Endothelial cell of umbilical vein (primary cell): ENCODE results near the gene RAD9A. TPM values are rescaled to one million over a fixed set of nuclear protein-coding genes. Genes with fewer than 3 reads are reported as not detected.

ENCODE experiments used
- BruUV-seq: library from RNA; stranded (reverse); fragments of 400-500 nt; replicated peaks from 2 replicates; lab custom pipeline; 2021; lab: Mats Ljungman, UMichigan
- CTCF ChIA-PET: fragments of 300-600, 350-600 bp; sonication (Branson Sonifier 250); formaldehyde crosslinking; loops from one replicate; lab custom pipeline; 2021; ENCODE audit warnings: antibody characterized with exemption, inconsistent platforms; lab: Charles Lee
- POLR2A ChIA-PET: fragments of 300-600, 350-600 bp; sonication (Branson Sonifier 250); formaldehyde crosslinking; loops from one replicate; lab custom pipeline; 2021; ENCODE audit warnings: antibody characterized with exemption, inconsistent platforms; lab: Charles Lee
- DNase-seq: peaks from one replicate; pipeline ENCODE4 v3.0.0-alpha.2; 2011; ENCODE audit warnings: low read depth, low spot score
- FAIRE-seq: peaks from 2 replicates; lab custom pipeline; 2011; peaks lifted over from hg19 to GRCh38; lab: Jason Lieb, UNC
- H2AFZ ChIP-seq: 2 replicates; pipeline ENCODE4 v1.6.0; 2012; ENCODE audit warnings: low read depth, low read length, control low read depth, inconsistent platforms
- H3K27ac ChIP-seq: 2 replicates; pipeline ENCODE4 v1.5.1; 2011; ENCODE audit warnings: low read depth, mild to moderate bottlenecking, control low read depth, low read length, moderate library complexity; ENCODE audit not compliant: insufficient read depth
- H3K27me3 ChIP-seq, 2 experiments: 2 replicates each; pipeline versions ENCODE4 v1.6.0 to v1.6.1; 2011; ENCODE audit warnings: low read length in 2 of 2, mixed read lengths in 1 of 2; ENCODE audit not compliant: control insufficient read depth in 2 of 2, insufficient read depth in 2 of 2
- H3K36me3 ChIP-seq, 2 experiments: 2 replicates in 1 of 2; 3 replicates in 1 of 2; pipeline ENCODE4 v1.5.1; 2011; ENCODE audit warnings: low read length in 2 of 2, mild to moderate bottlenecking in 1 of 2, moderate library complexity in 1 of 2; ENCODE audit not compliant: control insufficient read depth in 2 of 2, insufficient read depth in 2 of 2; ENCODE audit errors: extremely low read depth in 1 of 2
- H3K4me1 ChIP-seq: 3 replicates; pipeline ENCODE4 v1.5.1; 2011; ENCODE audit warnings: mild to moderate bottlenecking, low read length; ENCODE audit not compliant: control insufficient read depth, insufficient read depth; ENCODE audit errors: extremely low read depth
- H3K4me2 ChIP-seq: 2 replicates; pipeline ENCODE4 v1.6.1; 2011; ENCODE audit warnings: low read length, control low read depth, mixed read lengths; ENCODE audit not compliant: insufficient read depth
- H3K4me3 ChIP-seq, 3 experiments: fragments of 200-600 bp in 1 of 3; sonication (generic), shearing (Covaris generic) in 1 of 3; replicated peaks in 1 of 3; 2 replicates each; pipeline ENCODE4 v1.5.1; 2011 to 2016; ENCODE audit warnings: control low read depth in 3 of 3, low read length in 3 of 3, mild to moderate bottlenecking in 2 of 3, inconsistent platforms in 1 of 3, low read depth in 1 of 3, moderate library complexity in 1 of 3; ENCODE audit not compliant: insufficient read depth in 1 of 3
- H3K79me2 ChIP-seq: 2 replicates; pipeline ENCODE4 v1.6.0; 2012; ENCODE audit warnings: low read length, inconsistent platforms; ENCODE audit not compliant: control insufficient read depth, insufficient read depth
- H3K9ac ChIP-seq: replicated peaks from 2 replicates; pipeline ENCODE3; 2011; ENCODE audit warnings: low read length, control low read depth; ENCODE audit not compliant: insufficient read depth; ENCODE audit errors: extremely low read depth
- H3K9me1 ChIP-seq: replicated peaks from 3 replicates; pipeline ENCODE4 v1.6.0; 2011; ENCODE audit warnings: mild to moderate bottlenecking, low read length; ENCODE audit not compliant: control insufficient read depth, insufficient read depth; ENCODE audit errors: extremely low read depth
- H3K9me3 ChIP-seq: replicated peaks from 2 replicates; pipeline ENCODE4 v1.5.1; 2012; ENCODE audit warnings: low read length, inconsistent platforms; ENCODE audit not compliant: control insufficient read depth, insufficient read depth
- H4K20me1 ChIP-seq: replicated peaks from 2 replicates; pipeline ENCODE3; 2011; ENCODE audit warnings: mild to moderate bottlenecking, low read length; ENCODE audit not compliant: control insufficient read depth, insufficient read depth; ENCODE audit errors: extremely low read depth
- EZH2 ChIP-seq: IDR thresholded peaks from 2 replicates; pipeline ENCODE4 v1.6.1; 2012; ENCODE audit warnings: borderline replicate concordance, low read depth, mild to moderate bottlenecking, moderate library complexity, low read length, inconsistent platforms; ENCODE audit not compliant: severe bottlenecking
- FOS ChIP-seq: IDR thresholded peaks from 2 replicates; pipeline ENCODE4 v1.6.1; 2011; ENCODE audit warnings: mild to moderate bottlenecking, low read length, moderate library complexity, borderline replicate concordance; ENCODE audit not compliant: insufficient read depth
- GATA2 ChIP-seq: IDR thresholded peaks from 2 replicates; pipeline ENCODE4 v1.7.0; 2011; ENCODE audit warnings: low read depth, mild to moderate bottlenecking, moderate library complexity, mixed read lengths, low read length; ENCODE audit not compliant: insufficient read length, insufficient read depth
- JUN ChIP-seq: IDR thresholded peaks from 2 replicates; pipeline ENCODE4 v1.6.1; 2011; ENCODE audit warnings: borderline replicate concordance, low read depth; ENCODE audit not compliant: insufficient read length, insufficient read depth
- MYC ChIP-seq: IDR thresholded peaks from one replicate; pipeline ENCODE4 v1.6.1; 2011; ENCODE audit warnings: mild to moderate bottlenecking, low read depth, low read length
- POLR2A ChIP-seq: IDR thresholded peaks from 2 replicates; pipeline ENCODE4 v1.6.1; 2012; ENCODE audit warnings: low read depth, mild to moderate bottlenecking, control low read depth, low read length
- POLR2AphosphoS5 ChIP-seq: IDR thresholded peaks from 2 replicates; pipeline ENCODE4 v1.6.1; 2012; ENCODE audit warnings: low read depth, mild to moderate bottlenecking, control low read depth, low read length, moderate library complexity; ENCODE audit not compliant: insufficient read depth
- dilution Hi-C: fragments of 300-500 bp; cut with MboI; formaldehyde crosslinking; loops from one replicate; pipeline ENCODE4 v1.15.0; 2019; ENCODE audit warnings: low sequenced_read_pairs; ENCODE audit not compliant: extremely low pct_ligation_motif_present
- intact Hi-C: fragments of 100-400 bp; cut with micrococcal nuclease; formaldehyde crosslinking; loops from one replicate; pipeline ENCODE4 v1.10.0; 2022
- polyA plus RNA-seq, 4 experiments: library from polyadenylated mRNA; depleted of rRNA in 3 of 4; stranded (reverse) in 3 of 4; unstranded in 1 of 4; fragments of >200 nt; gene quantifications; 2 replicates each; pipeline versions ENCODE4 v1.2.1 to v1.2.3, GENCODE V29; 2011 to 2012; ENCODE audit warnings: missing spikeins in 1 of 4
- total RNA-seq: library from RNA; stranded (reverse); gene quantifications from 2 replicates; pipeline ENCODE4 v1.2.3, GENCODE V29; 2021
- TF ChIP-seq, protein P1 (sequence below): IDR thresholded peaks from 2 replicates; pipeline ENCODE4 v1.6.1; 2011; ENCODE audit not compliant: insufficient read depth, insufficient read length
- TF ChIP-seq, protein P2 (sequence below), 2 donors: IDR thresholded peaks; 1 replicate in 1 of 2; 2 replicates in 1 of 2; pipeline ENCODE4 v1.5.1; 2011; ENCODE audit warnings: low read length in 2 of 2, mild to moderate bottlenecking in 2 of 2, moderate library complexity in 2 of 2, control low read depth in 1 of 2, inconsistent platforms in 1 of 2, low read depth in 1 of 2; ENCODE audit not compliant: insufficient read depth in 1 of 2; ENCODE audit errors: extremely low read depth in 1 of 2

RAD9A gene
- total and polyA plus RNA-seq, 2 donors (not counting 3 experiments of a cell fraction or from before 2014, with no cell fraction given), result 18.4 to 22.2 TPM

DNA sequence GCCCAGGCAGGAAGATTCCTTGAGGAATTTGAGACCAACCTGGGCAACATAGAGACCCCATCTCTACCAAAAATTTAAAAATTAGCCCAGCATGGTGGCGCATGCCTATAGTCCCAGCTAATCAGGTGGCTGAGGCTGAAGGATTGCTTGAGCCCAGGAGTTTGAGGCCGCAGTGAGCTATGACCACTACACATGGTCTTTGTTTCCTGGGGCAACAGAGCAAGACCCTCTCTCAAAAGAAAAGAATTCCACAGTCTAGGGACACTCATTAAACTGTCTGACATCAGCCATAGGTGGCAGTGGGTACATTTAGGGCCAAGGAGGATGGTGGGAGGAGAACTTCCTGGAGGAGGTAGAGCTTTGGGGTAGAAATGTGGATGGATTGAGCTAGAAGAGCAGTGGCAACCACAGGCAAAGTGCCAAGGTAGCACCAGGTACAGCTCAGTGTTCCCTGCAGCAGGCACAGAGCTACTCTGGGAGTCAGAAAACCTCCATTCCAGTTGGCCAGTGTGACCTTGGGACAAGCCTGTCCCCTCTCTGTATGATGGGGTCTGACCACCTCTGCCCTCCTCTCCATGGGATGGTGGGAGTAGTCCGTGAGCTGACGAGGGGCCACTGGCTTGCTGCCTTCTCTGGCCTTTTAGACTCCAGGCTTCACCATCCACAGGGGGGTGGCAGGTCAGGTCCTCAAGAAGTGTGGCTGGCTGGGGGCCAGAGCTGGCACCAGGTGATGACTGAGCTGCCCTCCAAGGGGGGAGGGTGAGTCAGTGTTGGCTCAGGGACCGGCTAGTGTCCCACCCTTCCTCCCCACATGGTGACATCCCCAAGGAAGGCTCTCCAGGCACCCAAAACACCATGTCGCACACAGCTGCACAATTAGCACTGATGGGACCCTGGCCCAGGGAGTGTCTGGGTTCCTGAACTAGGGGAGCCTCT lies 14.6 kb upstream of the RAD9A start:
- Histone ChIP-seq H3K9me3 (no peaks in the 10 kb centered on the region), H4K20me1 (no peaks in the 10 kb centered on the region), H3K9me1 (no peaks in the 10 kb centered on the region), H2AFZ (no peak overlapping the region), H3K27me3 (peaks cover 0 to 3% of the 10 kb centered on the region in 2 experiments), H3K9ac (no peak overlapping the region), H3K27ac (no peak overlapping the region), H3K4me1 (peaks cover 10% of the 10 kb centered on the region), H3K4me3 (no peak overlapping the region), H3K79me2 (peaks cover 1% of the 10 kb centered on the region), H3K36me3 (no peaks in the 10 kb centered on the region), H3K4me2 (no peak overlapping the region)
- ChIA-PET CTCF (interaction anchor here (1.2 to 19.7 kb wide), 4 partner anchors 12 to 31 kb away, joined by 3 to 1051 read pairs (median 40); partner anchors contain the start of genes POLD4 and PPP1CA), POLR2A (no interaction called here)
- no peak for DNase-seq
- dilution Hi-C loops, result no loop called here
- intact Hi-C loops, result no loop called here
- no TSS peak for BruUV-seq
- TF ChIP-seq POLR2A, result no peak
- TF ChIP-seq MYC, result no peak
- TF ChIP-seq, protein P1, sequence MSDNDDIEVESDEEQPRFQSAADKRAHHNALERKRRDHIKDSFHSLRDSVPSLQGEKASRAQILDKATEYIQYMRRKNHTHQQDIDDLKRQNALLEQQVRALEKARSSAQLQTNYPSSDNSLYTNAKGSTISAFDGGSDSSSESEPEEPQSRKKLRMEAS, result no peak
- no peak for TF ChIP-seq EZH2
- TF ChIP-seq POLR2AphosphoS5, result no peak
- no peak for TF ChIP-seq GATA2
- TF ChIP-seq FOS, result no peak
- TF ChIP-seq, protein P2, sequence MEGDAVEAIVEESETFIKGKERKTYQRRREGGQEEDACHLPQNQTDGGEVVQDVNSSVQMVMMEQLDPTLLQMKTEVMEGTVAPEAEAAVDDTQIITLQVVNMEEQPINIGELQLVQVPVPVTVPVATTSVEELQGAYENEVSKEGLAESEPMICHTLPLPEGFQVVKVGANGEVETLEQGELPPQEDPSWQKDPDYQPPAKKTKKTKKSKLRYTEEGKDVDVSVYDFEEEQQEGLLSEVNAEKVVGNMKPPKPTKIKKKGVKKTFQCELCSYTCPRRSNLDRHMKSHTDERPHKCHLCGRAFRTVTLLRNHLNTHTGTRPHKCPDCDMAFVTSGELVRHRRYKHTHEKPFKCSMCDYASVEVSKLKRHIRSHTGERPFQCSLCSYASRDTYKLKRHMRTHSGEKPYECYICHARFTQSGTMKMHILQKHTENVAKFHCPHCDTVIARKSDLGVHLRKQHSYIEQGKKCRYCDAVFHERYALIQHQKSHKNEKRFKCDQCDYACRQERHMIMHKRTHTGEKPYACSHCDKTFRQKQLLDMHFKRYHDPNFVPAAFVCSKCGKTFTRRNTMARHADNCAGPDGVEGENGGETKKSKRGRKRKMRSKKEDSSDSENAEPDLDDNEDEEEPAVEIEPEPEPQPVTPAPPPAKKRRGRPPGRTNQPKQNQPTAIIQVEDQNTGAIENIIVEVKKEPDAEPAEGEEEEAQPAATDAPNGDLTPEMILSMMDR (IDR thresholded peaks at IDR 0.05; ENCODE audit: extremely low read depth in 1 of 2, insufficient read depth in 1 of 2, low read depth in 1 of 2, low read length in 2 of 2), result no peak
- TF ChIP-seq JUN, result no peak
- FAIRE-seq, result no peak
